HepG2 (cell line): ENCODE data around the gene SS18L1. TPM values are rescaled to one million over a fixed set of nuclear protein-coding genes. Genes with fewer than 3 reads are reported as not detected.

Experiments
- BATF2 ChIP-seq: sonication (generic); formaldehyde crosslinking; IDR thresholded peaks from 2 replicates; pipeline ENCODE4 v1.8.0; 2022; ENCODE audit warnings: mild to moderate bottlenecking, missing genetic modification reagents, moderate library complexity
- CREB1 ChIP-seq, 2 experiments: fragments of 450-650 bp in 1 of 2; IDR thresholded peaks; 2 replicates each; pipeline ENCODE4 v1.6.1; 2016 to 2017; ENCODE audit warnings: control low read depth in 1 of 2, mild to moderate bottlenecking in 1 of 2, missing compliant biosample characterization in 1 of 2, missing genetic modification characterization in 1 of 2
- FOXA3 ChIP-seq: IDR thresholded peaks from 2 replicates; pipeline ENCODE4 v1.6.1; 2016; ENCODE audit warnings: missing genetic modification reagents, missing compliant biosample characterization
- FOXP1 ChIP-seq, 2 experiments: fragments of 450-650 bp in 1 of 2; IDR thresholded peaks; 2 replicates each; pipeline ENCODE4 v1.6.1; 2017 to 2018; ENCODE audit warnings: antibody characterized with exemption in 1 of 2
- IRF1 ChIP-seq: sonication (generic); formaldehyde crosslinking; IDR thresholded peaks from 2 replicates; pipeline ENCODE4 v1.4.0; 2020; ENCODE audit warnings: low read depth, mild to moderate bottlenecking, missing genetic modification reagents
- KLF16 ChIP-seq, 2 experiments: sonication (generic) in 1 of 2; formaldehyde crosslinking in 1 of 2; IDR thresholded peaks; 2 replicates each; pipeline versions ENCODE4 v1.6.1 to v1.8.0; 2016 to 2023; ENCODE audit warnings: missing genetic modification reagents in 2 of 2, missing compliant biosample characterization in 1 of 2
- KMT2B ChIP-seq: IDR thresholded peaks from 2 replicates; pipeline ENCODE4 v1.6.1; 2016; ENCODE audit warnings: missing genetic modification reagents, missing compliant biosample characterization
- MATR3 ChIP-seq: sonication (generic); formaldehyde crosslinking; IDR thresholded peaks from 2 replicates; pipeline ENCODE4 v1.4.0; 2020; ENCODE audit warnings: missing genetic modification reagents
- MED1 ChIP-seq: sonication (generic); formaldehyde crosslinking; IDR thresholded peaks from 2 replicates; pipeline ENCODE4 v1.4.0; 2020; ENCODE audit warnings: missing genetic modification reagents
- POLR2A ChIP-seq, 2 experiments: IDR thresholded peaks; 2 replicates each; pipeline ENCODE4 v1.6.1; 2011; ENCODE audit warnings: low read depth in 2 of 2, low read length in 2 of 2, mild to moderate bottlenecking in 1 of 2, moderate library complexity in 1 of 2; ENCODE audit not compliant: insufficient read depth in 1 of 2
- RBAK ChIP-seq: sonication (generic); formaldehyde crosslinking; IDR thresholded peaks from 2 replicates; pipeline ENCODE4 v1.5.1; 2020; ENCODE audit warnings: mild to moderate bottlenecking, missing genetic modification reagents
- RFX5 ChIP-seq: IDR thresholded peaks from 2 replicates; pipeline ENCODE4 v1.6.1; 2011; ENCODE audit warnings: low read depth, low read length, improper control_type of control experiment
- RFXAP ChIP-seq: sonication (generic); formaldehyde crosslinking; IDR thresholded peaks from 2 replicates; pipeline ENCODE4 v1.4.0; 2020; ENCODE audit warnings: missing genetic modification reagents, borderline replicate concordance
- TBX3 ChIP-seq: fragments of 450-650 bp; IDR thresholded peaks from 2 replicates; pipeline ENCODE4 v1.6.1; 2017; ENCODE audit warnings: antibody characterized with exemption, mild to moderate bottlenecking, inconsistent platforms, borderline replicate concordance
- TCF7L2 ChIP-seq: IDR thresholded peaks from 2 replicates; pipeline ENCODE4 v1.6.1; 2011; ENCODE audit warnings: mild to moderate bottlenecking, low read depth, low read length, moderate library complexity
- TMF1 ChIP-seq: sonication (generic); formaldehyde crosslinking; IDR thresholded peaks from 2 replicates; pipeline ENCODE4 v1.8.1; 2022; ENCODE audit warnings: low read depth, missing genetic modification reagents
- YEATS2 ChIP-seq: sonication (generic); formaldehyde crosslinking; IDR thresholded peaks from 2 replicates; pipeline ENCODE4 v1.4.0; 2020; ENCODE audit warnings: missing genetic modification reagents, borderline replicate concordance
- ZBTB3 ChIP-seq: sonication (generic); formaldehyde crosslinking; IDR thresholded peaks from 2 replicates; pipeline ENCODE4 v1.4.0; 2020; ENCODE audit warnings: low read depth, mild to moderate bottlenecking, moderate library complexity, missing genetic modification reagents, borderline replicate concordance
- ZNF143 ChIP-seq: sonication (generic); formaldehyde crosslinking; IDR thresholded peaks from 2 replicates; pipeline ENCODE4 v1.4.0; 2020; ENCODE audit warnings: missing genetic modification reagents
- ZNF430 ChIP-seq: sonication (generic); formaldehyde crosslinking; IDR thresholded peaks from 2 replicates; pipeline ENCODE4 v1.9.0; 2021; ENCODE audit warnings: mild to moderate bottlenecking, missing genetic modification reagents
- ZNF44 ChIP-seq: sonication (generic); formaldehyde crosslinking; IDR thresholded peaks from 2 replicates; pipeline ENCODE4 v1.5.1; 2020; ENCODE audit warnings: mild to moderate bottlenecking, missing genetic modification reagents
- ZNF678 ChIP-seq: sonication (generic); formaldehyde crosslinking; IDR thresholded peaks from 2 replicates; pipeline ENCODE4 v1.4.0; 2020; ENCODE audit warnings: mild to moderate bottlenecking, missing genetic modification reagents
- ZNF790 ChIP-seq: sonication (generic); formaldehyde crosslinking; IDR thresholded peaks from 2 replicates; pipeline ENCODE4 v1.8.0; 2022; ENCODE audit warnings: missing genetic modification reagents, mild to moderate bottlenecking, borderline replicate concordance
- ZXDC ChIP-seq: sonication (generic); formaldehyde crosslinking; IDR thresholded peaks from 2 replicates; pipeline ENCODE4 v1.5.0; 2020; ENCODE audit warnings: mild to moderate bottlenecking, missing genetic modification reagents
- polyA plus RNA-seq, 8 experiments: library from polyadenylated mRNA; depleted of rRNA in 3 of 8; stranded (reverse) in 7 of 8; unstranded in 1 of 8; fragments of >200 nt; fragmentation: Illumina TruSeq in 4 of 8; extraction: Trizol in 4 of 8; gene quantifications; 2 replicates each; pipeline versions ENCODE4 v1.2.1 to v1.2.3, GENCODE V29; 2011 to 2016; ENCODE audit warnings: low read depth in 4 of 8, missing spikeins in 1 of 8, mixed read lengths in 1 of 8; ENCODE audit not compliant: insufficient read depth in 1 of 8
- total RNA-seq, 5 experiments: library from RNA; depleted of rRNA; stranded (reverse); fragments of >200 nt; fragmentation: Illumina TruSeq; extraction: Trizol; gene quantifications; 2 replicates each; pipeline ENCODE4 v1.2.3, GENCODE V29; 2016; ENCODE audit warnings: low read depth in 1 of 5
- TF ChIP-seq, protein P1 (sequence below): sonication (generic); formaldehyde crosslinking; IDR thresholded peaks from 2 replicates; pipeline ENCODE4 v1.5.1; 2020; ENCODE audit warnings: mild to moderate bottlenecking, missing genetic modification reagents, moderate library complexity

SS18L1 gene
- total and polyA plus RNA-seq, 2 of the 13 experiments (the other 11 are each of a cell fraction or from before 2014, with no cell fraction given) = 17.8 to 27.6 TPM

DNA sequence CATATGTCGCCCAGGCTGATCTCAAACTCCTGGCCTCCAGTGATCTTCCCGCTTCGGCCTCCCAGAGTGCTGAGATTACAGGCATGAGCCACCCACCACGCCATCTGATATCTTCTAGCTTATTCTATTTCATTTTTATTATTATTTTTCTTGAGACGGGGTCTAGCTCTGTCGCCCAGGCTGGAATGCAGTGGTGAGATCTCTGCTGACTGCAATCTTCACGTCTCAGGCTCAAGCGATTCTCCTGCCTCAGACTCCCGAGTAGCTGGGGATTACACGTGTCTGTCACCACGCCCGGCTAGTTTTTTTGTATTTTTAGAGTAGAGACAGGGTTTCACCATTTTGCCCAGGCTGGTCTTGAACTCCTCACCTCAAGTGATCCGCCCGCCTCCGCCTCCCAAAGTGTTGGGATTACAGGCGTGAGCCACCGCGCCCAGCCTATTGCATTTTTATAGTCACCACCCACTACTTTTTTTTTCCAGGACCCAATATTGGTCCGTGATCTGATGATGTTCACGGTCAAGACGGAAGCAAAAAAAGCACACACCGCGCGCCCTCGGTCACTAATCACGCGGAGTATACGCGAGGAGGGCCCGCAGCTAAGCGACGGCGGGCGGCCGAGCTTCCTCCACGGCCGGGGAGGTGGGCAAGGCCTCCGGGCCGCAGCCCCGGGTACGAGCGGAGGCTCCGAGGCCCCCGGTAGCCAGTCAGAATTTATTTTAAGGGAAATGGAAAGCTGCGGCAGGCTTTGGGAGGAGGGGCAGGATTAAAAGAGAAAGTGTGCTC, 22.4 kb upstream of the SS18L1 start (continued):
- TF ChIP-seq IRF1 (CRISPR knock-in tag) (no peak), ZBTB3 (CRISPR knock-in tag) (no peak; the same call in 1 of the 2 replicates), RFX5 (no peak), KMT2B (CRISPR knock-in tag) (peak; percentile 63), RFXAP (CRISPR knock-in tag) (no peak), CREB1 (IDR thresholded peaks at IDR 0.05) (no peak), CREB1 (CRISPR knock-in tag; IDR thresholded peaks at IDR 0.05) (no peak), ZNF430 (CRISPR knock-in tag) (no peak), BATF2 (0 out of 2 replicates have a peak, but pooled peaks have one; percentile 67), FOXA3 (peak; percentile 21; the same call in 1 of the 2 replicates), YEATS2 (CRISPR knock-in tag) (no peak; the same call in 1 of the 2 replicates), TBX3 (no peak), ZNF678 (0 out of 2 replicates have a peak, but pooled peaks have one; percentile 60), POLR2A (IDR thresholded peaks at IDR 0.05; ENCODE audit: insufficient read depth in 1 of 2, low read depth in 2 of 2, low read length in 2 of 2) (peak; percentile 65 to 69), FOXP1 (IDR thresholded peaks at IDR 0.05) (no peak), FOXP1 (CRISPR knock-in tag; IDR thresholded peaks at IDR 0.05) (no peak), ZNF143 (no peak), RBAK (CRISPR knock-in tag) (no peak), KLF16 (CRISPR knock-in tag; IDR thresholded peaks at IDR 0.05) (0 out of 4 replicates have a peak, but pooled peaks of 1 of the 2 experiments have one; percentile 43), ZNF44 (peak; percentile 87; the same call in 1 of the 2 replicates), TMF1 (CRISPR knock-in tag) (no peak; the same call in 1 of the 2 replicates), TCF7L2 (no peak), ZNF790 (CRISPR knock-in tag) (peak; percentile 65; the same call in 1 of the 2 replicates), MATR3 (CRISPR knock-in tag) (no peak), ZXDC (CRISPR knock-in tag) (no peak), MED1 (CRISPR knock-in tag) (no peak)
- TF ChIP-seq, protein P1, sequence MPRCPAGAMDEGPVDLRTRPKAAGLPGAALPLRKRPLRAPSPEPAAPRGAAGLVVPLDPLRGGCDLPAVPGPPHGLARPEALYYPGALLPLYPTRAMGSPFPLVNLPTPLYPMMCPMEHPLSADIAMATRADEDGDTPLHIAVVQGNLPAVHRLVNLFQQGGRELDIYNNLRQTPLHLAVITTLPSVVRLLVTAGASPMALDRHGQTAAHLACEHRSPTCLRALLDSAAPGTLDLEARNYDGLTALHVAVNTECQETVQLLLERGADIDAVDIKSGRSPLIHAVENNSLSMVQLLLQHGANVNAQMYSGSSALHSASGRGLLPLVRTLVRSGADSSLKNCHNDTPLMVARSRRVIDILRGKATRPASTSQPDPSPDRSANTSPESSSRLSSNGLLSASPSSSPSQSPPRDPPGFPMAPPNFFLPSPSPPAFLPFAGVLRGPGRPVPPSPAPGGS (CRISPR knock-in tag) = no peak; the same call in 1 of the 2 replicates
